B cell (primary cell): Measurements from ENCODE around the gene LACTB.

ENCODE experiments used
- CTCF ChIP-seq: fragments of 200-600 bp; IDR thresholded peaks from one replicate; pipeline ENCODE4 v1.8.0; 2022; ENCODE audit warnings: antibody characterized with exemption, mild to moderate bottlenecking
- EZH2 ChIP-seq: IDR thresholded peaks from 2 replicates; pipeline ENCODE4 v1.6.1; 2012; ENCODE audit warnings: borderline replicate concordance, low read depth, mild to moderate bottlenecking, moderate library complexity, low read length; ENCODE audit not compliant: insufficient read depth, poor library complexity, severe bottlenecking

DNA sequence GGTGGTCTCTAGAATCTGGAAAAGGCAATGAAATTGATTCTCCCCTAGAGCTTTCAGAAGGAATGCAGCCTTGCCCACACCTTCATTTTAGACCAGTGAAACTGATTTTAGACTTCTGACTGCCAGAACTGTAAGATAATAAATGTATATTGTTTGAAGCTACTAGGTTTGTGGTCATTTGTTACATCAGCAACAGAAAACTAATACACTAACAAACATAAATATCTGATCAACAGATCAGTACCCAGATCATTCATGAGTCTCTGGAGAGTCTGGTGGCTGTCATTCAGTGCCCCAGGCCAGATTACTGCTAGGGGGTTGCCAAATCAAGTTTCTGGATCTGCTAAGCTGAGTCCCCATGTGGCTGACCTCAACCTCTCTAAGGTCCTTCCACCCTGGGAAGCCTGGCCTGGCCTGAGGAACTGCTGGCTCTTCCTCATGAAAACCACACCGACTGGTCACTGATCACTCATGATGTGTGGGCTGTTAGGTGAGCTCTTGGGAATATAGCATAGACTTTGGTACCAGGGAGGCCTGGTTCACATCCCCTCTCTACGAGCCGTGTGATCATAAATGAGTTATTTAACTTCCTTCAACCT, 11.1 kb upstream of the LACTB start:
- TF ChIP-seq CTCF (no peak), EZH2 (no peak)
